Liver (tissue), 2 donors: ENCODE results near the gene SLC22A13.

ENCODE experiments used
- YY1 ChIP-seq: IDR thresholded peaks from 2 replicates; pipeline ENCODE4 v1.6.1; 2016; ENCODE audit warnings: antibody characterized with exemption, mild to moderate bottlenecking
- TF ChIP-seq, protein P1 (sequence below): fragments of 150-350 bp; IDR thresholded peaks from 2 replicates; pipeline ENCODE4 v1.5.1; 2017; ENCODE audit warnings: improper control_type of control experiment, low read depth, low read length; ENCODE audit not compliant: missing input control
- TF ChIP-seq, protein P2 (sequence below): IDR thresholded peaks from 2 replicates; pipeline ENCODE4 v1.6.1; 2016; ENCODE audit warnings: antibody characterized with exemption
- donor health status: healthy.

DNA sequence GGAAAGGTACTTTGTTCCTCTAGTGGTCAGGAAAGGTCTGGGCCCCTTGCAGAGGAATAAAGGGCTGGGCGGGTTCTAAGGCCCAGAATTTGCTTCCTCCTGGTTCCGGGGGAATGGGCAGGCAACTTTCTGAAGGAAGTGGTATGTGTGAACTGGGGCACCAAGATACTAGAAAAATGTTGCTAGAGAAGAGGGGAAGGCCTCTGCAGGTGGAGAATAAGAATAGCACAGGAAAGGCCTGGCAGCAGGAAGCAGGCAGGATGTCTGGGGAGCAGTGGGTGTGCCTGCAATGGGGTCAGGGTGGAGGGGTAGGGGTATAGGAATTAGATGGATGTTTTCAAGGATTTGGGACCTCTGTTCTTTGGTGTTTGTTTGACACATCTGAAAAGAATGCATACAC, 2.0 kb downstream of the SLC22A13 start:
- TF ChIP-seq, protein P1, sequence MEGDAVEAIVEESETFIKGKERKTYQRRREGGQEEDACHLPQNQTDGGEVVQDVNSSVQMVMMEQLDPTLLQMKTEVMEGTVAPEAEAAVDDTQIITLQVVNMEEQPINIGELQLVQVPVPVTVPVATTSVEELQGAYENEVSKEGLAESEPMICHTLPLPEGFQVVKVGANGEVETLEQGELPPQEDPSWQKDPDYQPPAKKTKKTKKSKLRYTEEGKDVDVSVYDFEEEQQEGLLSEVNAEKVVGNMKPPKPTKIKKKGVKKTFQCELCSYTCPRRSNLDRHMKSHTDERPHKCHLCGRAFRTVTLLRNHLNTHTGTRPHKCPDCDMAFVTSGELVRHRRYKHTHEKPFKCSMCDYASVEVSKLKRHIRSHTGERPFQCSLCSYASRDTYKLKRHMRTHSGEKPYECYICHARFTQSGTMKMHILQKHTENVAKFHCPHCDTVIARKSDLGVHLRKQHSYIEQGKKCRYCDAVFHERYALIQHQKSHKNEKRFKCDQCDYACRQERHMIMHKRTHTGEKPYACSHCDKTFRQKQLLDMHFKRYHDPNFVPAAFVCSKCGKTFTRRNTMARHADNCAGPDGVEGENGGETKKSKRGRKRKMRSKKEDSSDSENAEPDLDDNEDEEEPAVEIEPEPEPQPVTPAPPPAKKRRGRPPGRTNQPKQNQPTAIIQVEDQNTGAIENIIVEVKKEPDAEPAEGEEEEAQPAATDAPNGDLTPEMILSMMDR, result no peak
- TF ChIP-seq YY1, result no peak
- TF ChIP-seq, protein P2, sequence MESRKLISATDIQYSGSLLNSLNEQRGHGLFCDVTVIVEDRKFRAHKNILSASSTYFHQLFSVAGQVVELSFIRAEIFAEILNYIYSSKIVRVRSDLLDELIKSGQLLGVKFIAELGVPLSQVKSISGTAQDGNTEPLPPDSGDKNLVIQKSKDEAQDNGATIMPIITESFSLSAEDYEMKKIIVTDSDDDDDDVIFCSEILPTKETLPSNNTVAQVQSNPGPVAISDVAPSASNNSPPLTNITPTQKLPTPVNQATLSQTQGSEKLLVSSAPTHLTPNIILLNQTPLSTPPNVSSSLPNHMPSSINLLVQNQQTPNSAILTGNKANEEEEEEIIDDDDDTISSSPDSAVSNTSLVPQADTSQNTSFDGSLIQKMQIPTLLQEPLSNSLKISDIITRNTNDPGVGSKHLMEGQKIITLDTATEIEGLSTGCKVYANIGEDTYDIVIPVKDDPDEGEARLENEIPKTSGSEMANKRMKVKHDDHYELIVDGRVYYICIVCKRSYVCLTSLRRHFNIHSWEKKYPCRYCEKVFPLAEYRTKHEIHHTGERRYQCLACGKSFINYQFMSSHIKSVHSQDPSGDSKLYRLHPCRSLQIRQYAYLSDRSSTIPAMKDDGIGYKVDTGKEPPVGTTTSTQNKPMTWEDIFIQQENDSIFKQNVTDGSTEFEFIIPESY, result no peak
